Esophagus muscularis mucosa (tissue), 4 donors: Measurements from ENCODE around the gene RNU11.

ENCODE experiments used
- EP300 ChIP-seq: sonication (generic); formaldehyde crosslinking; IDR thresholded peaks from one replicate; pipeline ENCODE4 v1.6.1; 2017; ENCODE audit warnings: antibody characterized with exemption
- POLR2A ChIP-seq: fragments of 450-650 bp; IDR thresholded peaks from one replicate; pipeline ENCODE4 v1.6.1; 2017; ENCODE audit warnings: antibody characterized with exemption, moderate library complexity, mild to moderate bottlenecking, low read depth
- POLR2AphosphoS5 ChIP-seq, 2 donors: sonication (generic); formaldehyde crosslinking; IDR thresholded peaks; one replicate each; pipeline ENCODE4 v1.6.1; 2017; ENCODE audit warnings: antibody characterized with exemption in 2 of 2
- TF ChIP-seq, protein P1 (sequence below), 3 experiments: fragments of 200-600 bp in 2 of 3; fragments of 450-650 bp in 1 of 3; sonication (generic) in 2 of 3; IDR thresholded peaks; one replicate each; pipeline ENCODE4 v1.5.1; 2017 to 2019; ENCODE audit warnings: antibody characterized with exemption in 3 of 3, mild to moderate bottlenecking in 2 of 3, moderate library complexity in 1 of 3

GRCh38 chr1:28601696-28602095 is 46.7 kb upstream of the RNU11 start:
- TF ChIP-seq, protein P1, sequence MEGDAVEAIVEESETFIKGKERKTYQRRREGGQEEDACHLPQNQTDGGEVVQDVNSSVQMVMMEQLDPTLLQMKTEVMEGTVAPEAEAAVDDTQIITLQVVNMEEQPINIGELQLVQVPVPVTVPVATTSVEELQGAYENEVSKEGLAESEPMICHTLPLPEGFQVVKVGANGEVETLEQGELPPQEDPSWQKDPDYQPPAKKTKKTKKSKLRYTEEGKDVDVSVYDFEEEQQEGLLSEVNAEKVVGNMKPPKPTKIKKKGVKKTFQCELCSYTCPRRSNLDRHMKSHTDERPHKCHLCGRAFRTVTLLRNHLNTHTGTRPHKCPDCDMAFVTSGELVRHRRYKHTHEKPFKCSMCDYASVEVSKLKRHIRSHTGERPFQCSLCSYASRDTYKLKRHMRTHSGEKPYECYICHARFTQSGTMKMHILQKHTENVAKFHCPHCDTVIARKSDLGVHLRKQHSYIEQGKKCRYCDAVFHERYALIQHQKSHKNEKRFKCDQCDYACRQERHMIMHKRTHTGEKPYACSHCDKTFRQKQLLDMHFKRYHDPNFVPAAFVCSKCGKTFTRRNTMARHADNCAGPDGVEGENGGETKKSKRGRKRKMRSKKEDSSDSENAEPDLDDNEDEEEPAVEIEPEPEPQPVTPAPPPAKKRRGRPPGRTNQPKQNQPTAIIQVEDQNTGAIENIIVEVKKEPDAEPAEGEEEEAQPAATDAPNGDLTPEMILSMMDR (IDR thresholded peaks at IDR 0.05), result no peak
- TF ChIP-seq POLR2AphosphoS5 (IDR thresholded peaks at IDR 0.05) (no peak), POLR2A (no peak), EP300 (no peak)
